Fibroblast of peridontal ligament (primary cell): ENCODE data around the gene DUSP6.
A peak's percentile ranks its signal among the peaks of the same experiment; 100 is the strongest.

Experiments used
- DNase-seq: peaks from one replicate; pipeline ENCODE4 v3.0.0-alpha.2; 2010; ENCODE audit errors: extremely low read depth

Gene DUSP6, protein sequence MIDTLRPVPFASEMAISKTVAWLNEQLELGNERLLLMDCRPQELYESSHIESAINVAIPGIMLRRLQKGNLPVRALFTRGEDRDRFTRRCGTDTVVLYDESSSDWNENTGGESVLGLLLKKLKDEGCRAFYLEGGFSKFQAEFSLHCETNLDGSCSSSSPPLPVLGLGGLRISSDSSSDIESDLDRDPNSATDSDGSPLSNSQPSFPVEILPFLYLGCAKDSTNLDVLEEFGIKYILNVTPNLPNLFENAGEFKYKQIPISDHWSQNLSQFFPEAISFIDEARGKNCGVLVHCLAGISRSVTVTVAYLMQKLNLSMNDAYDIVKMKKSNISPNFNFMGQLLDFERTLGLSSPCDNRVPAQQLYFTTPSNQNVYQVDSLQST

DNA sequence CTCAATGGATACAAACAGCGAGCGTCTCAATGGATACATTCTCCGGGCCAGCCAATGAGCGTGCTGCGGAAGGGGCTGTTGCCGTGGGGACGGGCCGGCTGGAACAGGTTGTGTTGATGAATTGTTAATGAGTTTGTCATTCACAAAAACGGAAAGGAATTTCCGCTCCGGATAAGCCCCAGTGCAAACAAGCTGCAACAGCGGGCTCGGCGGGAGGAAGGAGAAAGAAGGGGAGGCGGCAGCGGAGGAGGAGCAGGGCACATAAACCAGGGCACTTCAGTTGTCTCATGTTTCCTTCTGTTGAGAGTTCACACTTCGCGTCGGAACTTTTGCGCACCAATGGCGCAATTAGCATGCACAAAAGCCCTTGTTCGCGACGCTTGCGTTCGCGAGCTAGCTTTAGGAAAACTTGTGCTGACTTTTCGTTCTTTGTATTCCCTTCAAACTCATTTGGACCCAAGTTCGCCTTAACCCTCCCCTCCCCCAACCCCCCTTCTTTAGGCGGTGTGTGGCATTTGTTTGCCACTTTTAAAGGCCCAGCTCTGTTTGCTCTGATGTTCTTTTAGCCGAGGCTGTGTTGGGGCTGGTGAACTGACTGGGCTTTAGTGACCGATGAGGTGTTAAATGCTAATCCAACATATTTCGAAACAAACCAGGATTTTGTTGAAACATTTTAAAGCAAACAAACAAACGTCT lies at the start of gene DUSP6:
TSS of gene DUSP6 (minus strand) at position 10 of the 696 bp plus-strand sequence. CDS start 462 bp downstream, outside the sequence.
- peak; percentile 98 for DNase-seq

DNA sequence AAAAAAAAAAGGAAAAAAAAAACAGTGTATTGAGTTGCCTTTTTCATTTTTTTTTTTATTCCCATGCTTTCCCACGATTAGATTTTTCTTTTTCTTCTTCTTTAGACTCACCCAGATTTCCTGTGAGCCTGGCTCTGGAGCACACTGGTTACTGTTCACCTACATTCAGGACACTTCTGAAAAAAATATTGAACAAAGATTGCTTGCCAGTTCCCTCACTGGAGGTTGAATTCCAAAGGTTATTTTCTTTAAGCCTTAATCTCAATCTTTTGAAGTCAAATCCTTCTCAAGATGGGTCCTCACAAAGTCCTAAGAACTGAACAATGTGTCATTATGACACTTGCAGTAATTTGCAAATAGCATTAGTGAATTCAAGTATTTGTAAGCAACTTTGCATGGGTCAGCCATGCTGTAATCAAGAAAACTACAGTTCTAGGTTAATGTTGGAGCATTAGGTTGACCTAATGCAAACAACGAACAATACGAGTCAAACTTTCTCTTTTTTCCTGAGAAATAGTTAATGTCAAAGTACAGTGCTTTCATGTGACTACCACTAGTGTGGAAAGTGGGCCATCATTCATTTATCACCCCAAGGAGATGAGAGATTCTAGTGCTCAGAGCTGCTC lies 49.2 kb upstream of the DUSP6 start:
- no peak for DNase-seq

DNA sequence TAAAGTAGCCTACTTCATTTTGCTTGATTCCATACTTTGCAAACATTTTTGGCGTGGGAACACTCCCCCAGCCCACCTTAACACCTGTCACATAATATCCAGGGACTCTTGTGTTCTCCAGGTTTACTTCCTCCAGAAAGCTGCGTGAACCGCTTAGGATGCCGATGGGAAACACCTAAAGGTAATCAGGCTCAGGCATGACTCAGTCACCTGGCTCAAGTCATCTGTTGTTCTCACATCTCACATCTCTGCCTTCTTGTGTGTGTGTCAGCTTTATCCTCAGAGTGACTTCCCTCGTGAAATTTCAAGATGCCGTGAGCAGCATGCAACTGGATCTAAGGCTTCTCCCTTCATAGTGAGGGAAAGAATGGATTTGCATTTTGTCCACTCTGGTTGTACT lies 48.1 kb upstream of the DUSP6 start:
- no peak for DNase-seq

DNA sequence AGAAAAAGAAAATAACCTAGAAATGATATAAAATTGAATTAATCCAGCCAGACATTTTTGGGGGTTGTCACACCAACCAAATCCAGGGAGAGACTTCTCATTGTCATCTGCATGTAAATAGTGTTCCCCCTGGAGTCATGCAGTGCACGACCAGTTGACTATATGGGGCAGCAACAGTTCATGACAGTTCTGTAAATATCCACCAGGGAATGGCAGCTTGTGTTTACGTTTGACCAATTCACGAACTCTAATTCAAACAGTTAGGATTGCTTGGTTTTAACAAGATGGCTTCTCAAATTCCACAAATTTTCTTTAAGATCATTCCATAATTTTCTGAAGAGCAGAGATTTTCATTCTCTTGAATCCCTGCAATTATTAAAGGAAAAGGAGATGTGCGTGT lies 43.4 kb upstream of the DUSP6 start:
- no peak for DNase-seq

DNA sequence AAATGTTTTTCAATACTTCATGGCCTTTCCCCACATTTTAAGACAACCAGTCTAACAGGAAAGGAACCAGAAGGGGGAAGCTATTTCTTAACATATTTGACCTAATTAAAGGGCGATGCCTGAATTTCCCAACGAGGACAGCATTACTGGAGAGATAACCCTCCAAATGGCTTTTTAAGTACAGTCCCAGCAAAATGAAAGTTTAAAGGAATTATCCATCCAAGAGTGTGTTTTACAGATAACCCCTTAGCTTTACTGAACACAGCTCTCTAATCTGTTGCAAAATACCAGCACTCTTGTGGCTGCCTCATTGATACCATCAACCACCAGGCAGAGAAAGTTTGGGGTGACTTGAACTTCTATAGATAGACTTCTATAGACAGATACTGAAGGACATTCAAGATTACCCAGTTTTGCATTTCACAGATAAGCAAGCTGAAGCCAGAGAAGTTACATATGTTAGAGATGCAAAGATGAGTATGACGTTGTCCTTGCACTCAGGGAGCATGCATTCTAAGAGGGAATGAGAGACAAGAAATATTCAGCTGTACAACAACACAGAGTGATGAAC lies 41.3 kb upstream of the DUSP6 start:
- DNase-seq: no peak

DNA sequence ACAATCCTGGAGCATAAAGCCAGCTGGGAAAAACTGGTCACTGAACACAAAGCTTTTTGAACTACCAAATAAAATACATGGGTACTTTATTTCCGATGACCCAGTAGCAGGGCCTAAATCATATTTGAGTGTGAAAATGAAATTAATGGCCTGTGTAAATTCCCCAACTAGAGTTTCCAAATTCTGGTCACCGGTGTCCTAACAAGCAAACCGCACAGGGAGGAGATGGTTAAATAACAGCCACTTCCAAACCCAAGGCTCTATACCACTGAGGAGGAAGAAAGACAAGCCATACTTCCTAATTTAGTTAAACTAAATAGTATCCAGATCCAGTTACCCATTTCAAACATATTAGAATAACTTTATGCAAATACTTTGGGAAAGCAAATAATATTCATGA lies 40.1 kb upstream of the DUSP6 start:
- no peak for DNase-seq

DNA sequence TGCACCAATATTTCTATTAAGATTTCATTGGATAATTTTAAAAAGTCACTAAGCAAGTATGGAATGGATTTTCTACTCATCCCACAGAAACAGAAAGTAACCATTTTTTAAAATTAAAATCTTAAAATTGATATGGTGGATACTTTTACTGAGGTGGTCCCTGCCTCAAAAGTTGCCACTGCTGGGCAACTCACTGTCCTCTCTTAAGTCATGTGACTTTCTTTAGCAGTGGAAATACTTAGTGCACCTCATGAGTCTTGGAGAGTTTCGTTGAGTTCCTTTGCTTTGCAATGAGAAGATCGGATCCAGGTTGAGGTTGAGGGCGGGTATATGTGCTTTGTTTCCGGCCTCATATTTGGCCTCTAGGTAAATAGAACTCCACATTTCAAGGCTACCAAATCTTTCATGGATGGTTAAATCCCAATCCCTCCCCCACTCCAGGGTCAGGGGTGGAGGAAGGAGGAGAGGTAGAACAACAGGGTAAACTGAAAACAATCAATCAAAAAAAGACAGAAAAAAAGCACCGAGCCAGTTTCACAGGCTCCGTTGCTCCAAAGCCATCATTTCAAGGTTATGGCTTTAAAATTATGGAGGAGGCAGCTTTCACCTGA lies 39.5 kb upstream of the DUSP6 start:
- DNase-seq: no peak

DNA sequence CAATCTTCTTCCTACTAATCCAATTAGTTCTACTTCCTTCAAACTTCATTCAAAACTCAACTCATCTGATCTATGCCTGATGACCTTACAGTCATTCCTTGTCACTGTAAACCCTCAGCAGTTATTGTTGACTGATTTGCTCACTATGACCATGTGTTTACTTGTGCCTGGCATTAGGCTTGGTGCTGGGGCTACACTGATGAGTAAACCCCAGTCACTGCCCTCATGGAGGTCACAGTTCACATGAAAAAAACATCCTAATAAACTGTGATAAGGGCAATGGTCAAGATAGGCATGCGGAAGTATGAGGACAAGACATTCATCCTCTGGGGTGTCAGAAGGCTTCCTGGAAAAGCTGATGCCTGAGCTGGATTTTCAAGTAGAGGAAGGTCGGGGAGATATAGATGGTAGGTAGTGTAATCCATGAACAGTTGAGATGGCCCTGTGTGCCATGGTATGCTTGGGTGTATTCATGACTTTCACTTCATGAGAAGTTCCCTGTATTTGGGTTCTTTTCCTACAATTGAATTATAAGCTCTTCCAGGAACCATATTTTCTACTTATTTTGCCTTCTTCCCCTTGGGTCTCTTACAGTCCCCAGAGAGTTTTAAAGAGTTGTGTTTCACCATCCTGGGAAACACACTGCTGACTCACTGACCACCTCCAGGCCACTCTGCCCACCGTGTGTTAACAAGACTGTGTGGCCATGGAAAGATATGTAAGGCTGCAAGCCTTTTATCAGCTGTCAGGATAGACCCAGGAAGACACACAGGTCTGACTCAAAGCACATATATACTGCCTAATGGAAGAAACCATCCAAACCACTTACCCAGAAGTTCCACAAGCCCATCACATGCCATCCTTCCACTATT lies 38.7 kb upstream of the DUSP6 start:
- DNase-seq: peak; percentile 55

DNA sequence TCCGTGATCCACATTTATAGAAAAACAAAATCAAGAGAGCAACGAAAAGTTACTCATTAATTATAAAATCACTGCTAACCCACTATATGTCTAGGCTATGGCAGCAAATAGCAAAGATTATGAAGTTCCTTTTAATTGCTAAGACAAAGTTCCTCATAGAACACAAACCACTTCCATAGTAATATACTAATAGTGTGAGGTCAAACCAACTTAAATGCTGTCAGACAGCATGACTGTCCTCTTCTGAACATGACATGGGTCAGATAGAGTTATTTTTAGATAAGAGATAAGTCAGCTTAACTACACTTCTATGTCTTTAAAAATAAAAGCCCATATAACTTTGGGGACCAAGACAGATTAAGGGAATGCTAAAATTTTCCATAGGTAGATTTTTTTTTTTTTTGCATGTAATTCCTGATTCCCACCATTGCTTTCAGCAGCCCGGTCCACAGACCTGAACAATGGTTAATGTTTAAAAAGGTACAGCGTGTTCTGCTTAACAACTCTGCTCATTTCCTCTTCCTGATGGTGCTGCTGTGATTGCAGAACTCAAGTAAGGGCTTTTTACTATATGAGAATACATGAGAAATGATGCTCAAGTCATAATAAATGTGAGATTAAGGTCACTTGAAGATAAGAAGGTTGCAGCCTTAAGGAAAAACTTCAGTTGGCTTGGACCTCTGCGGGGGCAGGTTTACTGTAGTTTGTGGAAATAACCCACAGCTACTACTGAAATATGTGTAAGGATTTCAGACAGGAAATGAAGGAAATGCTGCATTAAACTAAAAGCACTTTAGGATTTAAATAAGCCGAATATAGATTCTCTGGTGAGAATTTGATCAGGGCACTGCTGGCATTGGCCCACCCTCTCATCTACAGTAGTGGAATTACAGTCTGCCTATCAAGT lies 37.7 kb upstream of the DUSP6 start:
- DNase-seq: no peak

DNA sequence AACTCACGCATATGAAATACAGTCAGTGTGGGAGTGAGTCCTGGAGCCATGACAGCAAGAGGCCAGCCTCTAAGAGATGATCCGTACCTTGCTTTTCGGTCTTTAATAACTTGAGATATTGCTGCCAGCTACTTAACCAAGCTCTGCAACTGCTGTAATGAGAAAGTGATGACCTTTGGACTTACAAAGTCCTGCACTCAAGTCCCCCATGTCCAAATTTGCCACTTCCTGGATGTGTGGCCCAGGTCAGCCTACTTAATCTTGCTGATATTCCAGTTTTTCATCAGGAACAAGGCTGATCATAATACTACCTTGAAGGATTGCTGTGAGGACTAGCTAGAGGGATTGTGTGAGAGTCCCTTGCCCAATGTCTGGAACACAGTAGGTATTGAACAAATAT lies 33.8 kb upstream of the DUSP6 start:
- DNase-seq: no peak

DNA sequence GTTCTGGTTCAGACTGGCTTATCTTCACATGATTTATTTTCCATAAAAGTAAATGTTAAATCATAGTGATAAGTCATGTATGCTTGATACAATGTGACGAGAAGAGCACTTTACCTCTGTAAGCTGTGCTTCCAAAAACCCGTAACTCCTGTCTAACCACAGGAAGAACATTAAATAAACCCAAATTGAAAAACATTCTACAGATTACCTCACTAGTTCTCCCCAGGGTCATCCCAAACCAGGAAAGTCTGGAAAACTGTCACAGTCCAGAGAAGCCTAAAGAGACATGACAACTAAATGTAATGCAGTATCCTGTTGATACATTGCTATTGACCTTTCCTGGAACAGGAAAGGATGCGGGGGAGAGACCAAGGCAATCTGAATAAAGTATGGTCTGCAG lies 32.5 kb upstream of the DUSP6 start:
- DNase-seq: no peak

DNA sequence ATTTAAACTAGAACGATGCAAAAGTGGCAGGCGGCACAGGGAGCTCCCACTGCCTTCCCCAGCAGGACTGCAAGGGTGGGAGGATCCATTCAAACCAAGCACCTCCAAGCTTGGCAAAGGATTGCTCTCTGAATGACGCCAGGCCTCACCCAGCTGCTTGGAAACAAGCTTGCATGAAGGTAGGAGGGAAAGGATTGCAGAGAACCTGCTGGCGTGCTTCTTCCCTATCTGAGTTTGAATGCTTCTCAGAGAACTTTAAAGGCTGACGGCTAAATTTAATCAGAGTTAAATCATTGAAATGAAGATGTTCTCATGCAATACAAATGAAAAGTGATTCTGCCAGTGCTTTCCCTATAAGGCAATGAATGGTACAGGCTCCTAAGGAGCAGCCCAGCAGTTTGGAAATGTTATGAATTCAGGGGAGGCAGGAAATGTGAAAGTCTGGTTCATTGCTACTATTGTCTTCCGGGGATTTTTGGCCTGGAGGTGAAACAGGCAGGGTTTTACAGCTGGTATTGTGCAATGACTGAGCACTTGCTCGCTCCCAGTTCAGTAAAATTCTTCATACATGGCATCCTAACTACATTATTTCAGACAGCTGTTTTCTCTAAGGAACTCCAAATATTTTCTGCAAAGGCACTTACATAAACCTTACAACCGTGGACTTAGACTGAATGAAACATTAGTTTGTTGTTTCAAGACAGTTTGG lies 31.9 kb upstream of the DUSP6 start:
- DNase-seq: peak; percentile 97

DNA sequence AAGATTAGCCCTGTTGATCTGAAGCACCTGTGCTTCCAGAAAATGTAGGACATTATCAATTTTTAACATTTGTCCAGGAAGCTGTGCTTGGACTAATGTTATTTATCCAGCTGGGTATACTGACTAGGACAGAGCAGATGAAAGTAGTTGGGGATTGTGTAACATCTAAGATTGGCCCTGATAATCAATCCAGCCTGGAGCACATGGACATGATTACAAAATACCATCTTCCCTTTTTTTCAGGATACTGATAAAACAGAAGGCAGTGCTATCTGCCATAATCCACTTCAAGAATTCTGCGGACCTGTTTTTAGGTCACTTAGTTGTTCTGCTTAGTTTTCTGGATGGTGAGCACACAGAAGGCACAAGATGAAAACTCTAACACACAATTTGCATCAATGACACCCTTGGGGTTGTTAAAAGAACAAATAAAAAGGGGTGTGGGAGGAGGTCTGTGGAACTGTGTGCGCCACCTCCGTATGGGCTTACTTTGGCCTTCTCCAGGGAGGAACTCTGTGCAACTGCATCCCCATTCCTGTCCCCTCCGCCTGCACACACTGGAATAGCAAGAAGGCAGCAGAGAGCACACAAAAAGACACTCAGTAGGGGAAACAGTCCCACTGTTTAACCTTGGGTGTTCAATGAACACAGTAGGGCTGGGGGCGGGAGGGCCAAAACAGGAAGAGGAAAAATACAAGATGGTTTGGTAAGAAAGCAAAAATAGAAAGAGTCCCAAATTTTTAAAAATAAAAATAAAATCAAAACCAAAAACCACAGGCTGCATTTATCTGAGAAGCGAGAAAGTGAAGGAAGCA lies 31.1 kb upstream of the DUSP6 start:
- peak; percentile 87 for DNase-seq

DNA sequence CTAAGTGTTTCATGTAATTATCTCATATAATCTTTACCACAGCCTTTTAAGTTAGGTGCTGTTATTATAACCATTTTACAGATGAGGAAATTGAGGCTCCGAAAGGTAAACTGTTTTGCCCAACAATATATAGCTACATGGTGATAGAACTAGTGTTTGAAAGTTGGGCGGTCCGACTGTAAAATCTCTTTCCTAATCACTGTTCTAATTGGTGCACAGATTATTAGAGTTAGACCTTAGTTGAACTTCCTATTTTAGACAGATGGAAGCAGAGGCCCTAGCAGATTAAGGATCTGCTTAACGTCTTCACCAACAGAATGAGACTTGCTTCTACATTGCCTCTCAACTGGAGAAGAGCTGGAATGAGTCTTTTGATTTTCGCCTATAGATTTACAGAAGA lies 30.0 kb upstream of the DUSP6 start:
- no peak for DNase-seq

DNA sequence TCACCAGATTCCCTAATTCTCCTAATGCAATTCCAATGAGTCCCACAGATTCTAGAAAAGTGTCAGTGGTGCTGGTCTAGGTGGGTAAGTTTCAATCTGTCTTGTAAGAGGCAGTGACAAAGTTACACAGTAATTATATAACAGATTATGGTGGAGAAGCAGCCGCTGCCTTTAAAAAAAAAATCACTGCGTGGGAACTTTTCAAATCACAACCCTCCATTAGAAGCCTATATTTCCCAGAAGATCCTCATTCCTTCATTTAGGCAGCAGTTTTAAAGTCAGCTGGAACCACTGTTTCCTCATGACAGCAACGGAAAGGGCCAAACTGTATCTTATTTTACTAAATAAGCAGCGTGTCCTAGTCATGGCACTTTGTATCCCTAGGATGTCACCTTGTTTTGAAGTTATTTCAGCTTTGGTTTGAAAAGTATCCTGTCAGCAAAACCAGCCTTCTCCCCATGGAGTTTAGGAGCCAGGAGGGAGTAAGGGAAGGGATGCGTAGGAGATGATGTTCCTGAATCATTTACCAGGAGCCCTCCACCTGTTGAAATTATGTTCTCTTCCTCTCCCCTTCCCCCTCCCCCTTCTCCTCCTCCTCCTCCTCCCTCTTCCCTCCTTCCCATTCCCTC lies 27.7 kb upstream of the DUSP6 start:
- DNase-seq: no peak

DNA sequence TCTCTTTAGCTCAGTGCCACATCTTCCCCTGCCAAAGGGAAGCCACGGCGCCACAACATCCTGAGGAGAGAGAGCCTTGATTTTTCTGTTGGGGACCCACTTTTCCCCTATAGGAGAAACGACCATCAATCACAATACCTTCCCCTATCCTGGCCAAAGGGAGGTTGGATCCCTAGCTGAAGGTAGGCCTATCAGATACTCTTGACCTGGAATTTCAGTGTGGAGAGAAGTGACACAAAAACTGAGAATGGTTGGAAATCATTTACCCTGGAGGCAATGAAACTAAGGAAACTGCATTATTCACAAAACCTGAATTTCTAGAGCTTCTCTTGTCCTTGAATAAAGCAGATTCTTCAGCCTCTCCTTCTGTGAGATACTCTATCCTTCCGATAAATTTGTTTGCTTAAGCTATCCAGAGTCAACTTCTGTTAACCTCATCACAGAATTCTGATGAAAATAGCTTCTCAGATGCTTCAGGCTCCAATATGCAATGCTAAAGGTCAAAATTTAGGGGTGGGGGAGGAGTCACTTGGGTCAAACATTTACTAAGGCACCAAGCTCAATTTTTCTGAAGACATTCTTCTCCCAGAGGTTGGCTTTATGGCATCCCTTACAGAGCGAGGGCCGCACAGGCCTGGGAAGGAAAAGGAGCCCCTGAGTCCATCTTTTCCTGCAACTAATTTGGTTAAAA lies 27.0 kb upstream of the DUSP6 start:
- DNase-seq: no peak

DNA sequence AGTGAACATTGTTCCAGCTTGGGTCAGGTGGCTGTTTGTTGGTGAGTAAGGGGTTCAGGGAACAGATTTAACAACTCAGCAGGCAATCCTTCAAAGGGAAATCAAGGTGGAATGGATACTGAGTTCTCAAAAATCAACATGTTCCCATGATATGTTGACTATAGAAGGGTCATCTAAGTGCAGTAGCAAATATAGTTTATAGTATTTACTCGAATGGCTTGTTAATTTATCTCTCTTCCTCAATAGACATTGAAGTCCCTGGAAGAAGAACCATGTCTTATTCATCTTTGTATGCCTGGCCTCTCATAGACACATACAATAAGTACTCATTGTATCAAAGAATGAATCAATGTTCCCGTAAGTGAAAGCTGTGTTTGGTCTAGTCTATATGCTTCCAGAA lies 24.5 kb upstream of the DUSP6 start:
- DNase-seq: no peak

DNA sequence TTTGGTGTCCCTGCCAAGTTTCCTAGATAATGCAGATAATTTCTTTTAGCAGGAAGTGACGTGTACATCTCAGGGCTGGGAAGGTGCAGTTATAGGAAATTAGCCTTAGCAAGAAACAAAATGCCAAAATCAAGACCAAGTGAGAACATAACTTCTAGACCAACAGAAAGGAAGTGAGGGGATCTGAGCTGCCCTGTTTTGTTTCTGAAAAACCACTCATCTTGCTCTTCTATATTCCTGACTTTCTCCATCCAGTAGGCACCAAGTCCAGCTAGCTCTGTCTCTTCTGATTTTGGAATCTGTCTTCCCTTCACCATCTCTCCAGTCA lies 23.9 kb upstream of the DUSP6 start:
- DNase-seq: no peak
